ENCODE results near the gene KRTAP5-7. TPM values are rescaled to one million over a fixed set of nuclear protein-coding genes. Genes with fewer than 3 reads are reported as not detected.
"Not testable (repeated sequence)": the region's sequence is repeated elsewhere in the genome, so short reads cannot be mapped to it uniquely, and the experiment has no call there.

The KRTAP5-7 gene
- polyA plus RNA-seq, 1 donor: not detected

- no peak for DNase-seq (ENCODE audit: low read depth)
Measured at GRCh38 chr11:71532036-71532610, 5.1 kb downstream of the KRTAP5-7 start.

- not testable (repeated sequence) for DNase-seq (ENCODE audit: low read depth)
Measured at GRCh38 chr11:71534711-71535608, 7.9 kb downstream of the KRTAP5-7 start.

- no peak for DNase-seq (ENCODE audit: low read depth)
Measured at GRCh38 chr11:71535825-71536224, 8.8 kb downstream of the KRTAP5-7 start.

- DNase-seq (ENCODE audit: low read depth): no peak
Measured at GRCh38 chr11:71537537-71537936, 10.5 kb downstream of the KRTAP5-7 start.

- DNase-seq (ENCODE audit: low read depth): not testable (repeated sequence)
Measured at GRCh38 chr11:71537977-71538665, 11.1 kb downstream of the KRTAP5-7 start, which contains the start of gene KRTAP5-8. TSS of gene KRTAP5-8 (plus strand) at chr11:71538025. CDS start at chr11:71538056, 31 bp downstream.

GRCh38 chr11:71538666-71538990, 11.6 kb downstream of the KRTAP5-7 start:
- no peak for DNase-seq (ENCODE audit: low read depth)

- DNase-seq (ENCODE audit: low read depth): no peak
Measured at GRCh38 chr11:71539017-71539416, 11.9 kb downstream of the KRTAP5-7 start.

GRCh38 chr11:71539971-71540370, 12.9 kb downstream of the KRTAP5-7 start:
- not testable (repeated sequence) for DNase-seq (ENCODE audit: low read depth)

- not testable (repeated sequence) for DNase-seq (ENCODE audit: low read depth)
Measured at GRCh38 chr11:71540521-71541304, 13.6 kb downstream of the KRTAP5-7 start.

- DNase-seq (ENCODE audit: low read depth): no peak
Measured at GRCh38 chr11:71542382-71542781, 15.3 kb downstream of the KRTAP5-7 start.

- no peak for DNase-seq (ENCODE audit: low read depth)
Measured at GRCh38 chr11:71542879-71543777, 16.1 kb downstream of the KRTAP5-7 start.

- no peak for DNase-seq (ENCODE audit: low read depth)
Measured at GRCh38 chr11:71543866-71544265, 16.8 kb downstream of the KRTAP5-7 start.

GRCh38 chr11:71544525-71545214, 17.6 kb downstream of the KRTAP5-7 start:
- no peak for DNase-seq (ENCODE audit: low read depth)

GRCh38 chr11:71545405-71545966, 18.4 kb downstream of the KRTAP5-7 start:
- DNase-seq (ENCODE audit: low read depth): no peak

- no peak for DNase-seq (ENCODE audit: low read depth)
Measured at GRCh38 chr11:71548120-71548519, 21.1 kb downstream of the KRTAP5-7 start, which contains the start of gene KRTAP5-9. TSS of gene KRTAP5-9 (plus strand) at chr11:71548420. CDS start at chr11:71548658, 238 bp downstream.

- no peak for DNase-seq (ENCODE audit: low read depth)
Measured at GRCh38 chr11:71548716-71549151, 21.7 kb downstream of the KRTAP5-7 start.

- no peak for DNase-seq (ENCODE audit: low read depth)
Measured at GRCh38 chr11:71551711-71552110, 24.6 kb downstream of the KRTAP5-7 start.

GRCh38 chr11:71554996-71555395, 27.9 kb downstream of the KRTAP5-7 start:
- no peak for DNase-seq (ENCODE audit: low read depth)

GRCh38 chr11:71555508-71555907, 28.4 kb downstream of the KRTAP5-7 start:
- no peak for DNase-seq (ENCODE audit: low read depth)

All from forelimb muscle (tissue), 1 donor.